SIG-M5 treated with dmso at 0.1 percent for 504 hours (cell line): ENCODE data around the gene RASA3.
"Not testable (repeated sequence)": the region's sequence is repeated elsewhere in the genome, so short reads cannot be mapped to it uniquely, and the experiment has no call there.

Experiments used
- DNase-seq: peaks from one replicate; lab custom pipeline; 2025; ENCODE audit not compliant: unreplicated experiment; lab: John Stamatoyannopoulos, UW

Gene RASA3

GRCh38 chr13:114082849-114083645 lies 49.4 kb downstream of the RASA3 start:
- no peak for DNase-seq

GRCh38 chr13:114081761-114082681 lies 50.4 kb downstream of the RASA3 start:
- DNase-seq = no peak

- DNase-seq = no peak
Observed at GRCh38 chr13:114080739-114081561, 51.5 kb downstream of the RASA3 start.

GRCh38 chr13:114079601-114080536 lies 52.6 kb downstream of the RASA3 start:
- DNase-seq = no peak

GRCh38 chr13:114078461-114079451 lies 53.7 kb downstream of the RASA3 start:
- peak; percentile 27 for DNase-seq

GRCh38 chr13:114077933-114078325 lies 54.5 kb downstream of the RASA3 start:
- DNase-seq = no peak

- DNase-seq = no peak
Observed at GRCh38 chr13:114077099-114077932, 55.1 kb downstream of the RASA3 start.

GRCh38 chr13:114076329-114077090 lies 55.9 kb downstream of the RASA3 start:
- DNase-seq = no peak

- not testable (repeated sequence) for DNase-seq
Observed at GRCh38 chr13:114075811-114076210, 56.6 kb downstream of the RASA3 start.

GRCh38 chr13:114074671-114075315 lies 57.6 kb downstream of the RASA3 start:
- no peak for DNase-seq

GRCh38 chr13:114073881-114074612 lies 58.4 kb downstream of the RASA3 start:
- DNase-seq = no peak

GRCh38 chr13:114072421-114072820 lies 60.0 kb downstream of the RASA3 start:
- DNase-seq = no peak

- DNase-seq = no peak
Observed at GRCh38 chr13:114071991-114072390, 60.4 kb downstream of the RASA3 start.

- no peak for DNase-seq
Observed at GRCh38 chr13:114071410-114071809, 61.0 kb downstream of the RASA3 start.

- DNase-seq = no peak
Observed at GRCh38 chr13:114070098-114070799, 62.2 kb downstream of the RASA3 start.
